ENCODE measurements around the gene SLC2A9. TPM values are rescaled to one million over a fixed set of nuclear protein-coding genes. Genes with fewer than 3 reads are reported as not detected.
"Not testable (repeated sequence)": the region's sequence is repeated elsewhere in the genome, so short reads cannot be mapped to it uniquely, and the experiment has no call there.

SLC2A9 gene
- polyA plus RNA-seq, 5 donors: 2.6 to 5.1 (median 3.4) TPM

- DNase-seq: no peak
Observed at GRCh38 chr4:9927341-9928007, 93.8 kb downstream of the SLC2A9 start.

- DNase-seq: no peak
Observed at GRCh38 chr4:9926586-9926985, 94.7 kb downstream of the SLC2A9 start.

GRCh38 chr4:9925750-9926439 is 95.4 kb downstream of the SLC2A9 start:
- no peak for DNase-seq

GRCh38 chr4:9924750-9925149 is 96.5 kb downstream of the SLC2A9 start:
- DNase-seq: no peak

- no peak for DNase-seq
Observed at GRCh38 chr4:9923195-9923812, 98.0 kb downstream of the SLC2A9 start.

- DNase-seq: no peak
Observed at GRCh38 chr4:9921326-9921725, 100.0 kb downstream of the SLC2A9 start.

- no peak for DNase-seq
Observed at GRCh38 chr4:9920029-9920428, 101.3 kb downstream of the SLC2A9 start.

GRCh38 chr4:9919047-9919446 is 102.2 kb downstream of the SLC2A9 start:
- no peak for DNase-seq

GRCh38 chr4:9918484-9918883 is 102.8 kb downstream of the SLC2A9 start:
- no peak for DNase-seq

GRCh38 chr4:9916937-9917336 is 104.4 kb downstream of the SLC2A9 start:
- DNase-seq: no peak

GRCh38 chr4:9916346-9916745 is 105.0 kb downstream of the SLC2A9 start:
- DNase-seq: no peak

GRCh38 chr4:9913846-9914245 is 107.5 kb downstream of the SLC2A9 start:
- no peak for DNase-seq

- DNase-seq: no peak
Observed at GRCh38 chr4:9906996-9907395, 114.3 kb downstream of the SLC2A9 start.

GRCh38 chr4:9904976-9905587 is 116.2 kb downstream of the SLC2A9 start:
- no peak for DNase-seq

GRCh38 chr4:9903317-9903716 is 118.0 kb downstream of the SLC2A9 start:
- DNase-seq: no peak

GRCh38 chr4:9901257-9901656 is 120.0 kb downstream of the SLC2A9 start:
- DNase-seq: no peak

GRCh38 chr4:9900633-9901032 is 120.7 kb downstream of the SLC2A9 start:
- not testable (repeated sequence) for DNase-seq

- DNase-seq: no peak
Observed at GRCh38 chr4:9899306-9900055, 121.8 kb downstream of the SLC2A9 start.

GRCh38 chr4:9898596-9899305 is 122.5 kb downstream of the SLC2A9 start:
- DNase-seq: peak; percentile 19 to 33

- DNase-seq: no peak
Observed at GRCh38 chr4:9895333-9895705, 126.0 kb downstream of the SLC2A9 start.

GRCh38 chr4:9894644-9895332 is 126.5 kb downstream of the SLC2A9 start:
- no peak for DNase-seq
